Measurements from ENCODE around the gene DUSP6. TPM values are rescaled to one million over a fixed set of nuclear protein-coding genes. Genes with fewer than 3 reads are reported as not detected.

Gene DUSP6
- total and polyA plus RNA-seq, 9 of the 15 experiments (the other 6 are each of a cell fraction or from before 2014, with no cell fraction given) = 0.04 to 0.60 (median 0.08) TPM; not detected in 2

- Histone ChIP-seq H3K9me1 (ENCODE audit: control insufficient read depth, insufficient read depth, low read length) (no peaks in the 10 kb centered on the region), H3K4me2 (ENCODE audit: insufficient read depth, low read length) (no peak overlapping the region), H3K27ac (ENCODE audit: extremely low read depth, low read depth, low read length) (no peak overlapping the region), H3K36me3 (ENCODE audit: control insufficient read depth, insufficient read depth, low read length) (no peaks in the 10 kb centered on the region), H3K4me1 (replicated peaks in 1 of 2; ENCODE audit: control insufficient read depth in 2 of 2, insufficient read depth in 2 of 2, low read length in 2 of 2) (no peaks in the 10 kb centered on the region; a peak in 1 of 5 replicates), H3K79me2 (ENCODE audit: control insufficient read depth, insufficient read depth, low read length) (no peaks in the 10 kb centered on the region), H3K27me3 (ENCODE audit: control insufficient read depth in 2 of 2, insufficient read depth in 2 of 2, low read length in 2 of 2) (peaks cover 2 to 8% of the 10 kb centered on the region in 2 experiments; a peak in 4 of 5 replicates), H4K20me1 (replicated peaks; ENCODE audit: control insufficient read depth, insufficient read depth, low read length) (no peaks in the 10 kb centered on the region), H3K4me3 (no peak overlapping the region), H3K9me3 (replicated peaks; ENCODE audit: control insufficient read depth, insufficient read depth, low read depth, low read length) (no peaks in the 10 kb centered on the region; the same call in 1 of the 2 replicates), H3K9ac (ENCODE audit: insufficient read depth in 1 of 2, low read depth in 2 of 2, low read length in 2 of 2) (no peak overlapping the region), H2AFZ (ENCODE audit: low read depth, low read length) (no peak overlapping the region)
- intact Hi-C loops (cut with micrococcal nuclease) = no loop called here
- TF ChIP-seq ZNF398 (CRISPR knock-in tag; IDR thresholded peaks at IDR 0.05) = no peak
- DNase-seq (ENCODE audit: extremely low read depth in 1 of 4, low spot score in 3 of 4) (no peak), ATAC-seq (no peak), FAIRE-seq (no peak)
- CTCF ChIA-PET (ENCODE audit: low intra/inter-chr PET ratio) = no interaction called here
- no TSS peak for BruUV-seq (replicated peaks)
- 19% methylated on average over 18 of the region's 18 CpGs for WGBS (ENCODE audit: insufficient coverage, low coverage, missing lambda C conversion rate)
- in situ Hi-C loops (cut with MboI) = no loop called here
- POLR2A ChIA-PET = no interaction called here
Measured at GRCh38 chr12:89355243-89356068, 3.2 kb upstream of the DUSP6 start.

- no TSS peak for BruUV-seq (replicated peaks)
- intact Hi-C loops (cut with micrococcal nuclease) = no loop called here
- no peak for DNase-seq (ENCODE audit: extremely low read depth in 1 of 4, low spot score in 3 of 4)
- ChIA-PET POLR2A (no interaction called here), CTCF (ENCODE audit: low intra/inter-chr PET ratio) (no interaction called here)
- H3K9me3 ChIP-seq (replicated peaks; ENCODE audit: control insufficient read depth, insufficient read depth, low read depth, low read length) = no peaks in the 10 kb centered on the region; the same call in 1 of the 2 replicates
- no peaks in the 10 kb centered on the region; a peak in 1 of 5 replicates for H3K4me1 ChIP-seq (replicated peaks in 1 of 2; ENCODE audit: control insufficient read depth in 2 of 2, insufficient read depth in 2 of 2, low read length in 2 of 2)
- no peak overlapping the region for H3K9ac ChIP-seq (ENCODE audit: insufficient read depth in 1 of 2, low read depth in 2 of 2, low read length in 2 of 2)
- no peak overlapping the region for H3K27ac ChIP-seq (ENCODE audit: extremely low read depth, low read depth, low read length)
- FAIRE-seq = no peak
- WGBS (ENCODE audit: insufficient coverage, low coverage, missing lambda C conversion rate) = 32% methylated on average over 17 of the region's 17 CpGs
- H4K20me1 ChIP-seq (replicated peaks; ENCODE audit: control insufficient read depth, insufficient read depth, low read length) = no peaks in the 10 kb centered on the region
- H3K79me2 ChIP-seq (ENCODE audit: control insufficient read depth, insufficient read depth, low read length) = no peaks in the 10 kb centered on the region
- no peak for ATAC-seq
- H3K4me2 ChIP-seq (ENCODE audit: insufficient read depth, low read length) = no peak overlapping the region
- H2AFZ ChIP-seq (ENCODE audit: low read depth, low read length) = no peak overlapping the region
- peaks cover 2 to 6% of the 10 kb centered on the region in 2 experiments; a peak in 4 of 5 replicates for H3K27me3 ChIP-seq (ENCODE audit: control insufficient read depth in 2 of 2, insufficient read depth in 2 of 2, low read length in 2 of 2)
- H3K9me1 ChIP-seq (ENCODE audit: control insufficient read depth, insufficient read depth, low read length) = no peaks in the 10 kb centered on the region
- in situ Hi-C loops (cut with MboI) = no loop called here
- H3K4me3 ChIP-seq = no peak overlapping the region
- no peaks in the 10 kb centered on the region for H3K36me3 ChIP-seq (ENCODE audit: control insufficient read depth, insufficient read depth, low read length)
- TF ChIP-seq POU5F1 (IDR thresholded peaks at IDR 0.05; ENCODE audit: borderline replicate concordance, low read depth, low read length, partially characterized antibody) = no peak
- no peak for TF ChIP-seq GTF2F1 (IDR thresholded peaks at IDR 0.05; ENCODE audit: low read depth, low read length)
- TF ChIP-seq ZNF57 (CRISPR knock-in tag; IDR thresholded peaks at IDR 0.05) = no peak
- no peak for TF ChIP-seq STAT5A (IDR thresholded peaks at IDR 0.05; ENCODE audit: borderline replicate concordance, low read length)
Measured at GRCh38 chr12:89354612-89355067, 2.3 kb upstream of the DUSP6 start.

Data from K562 (cell line).